Measurements from ENCODE around the gene TGFB1I1. TPM values are rescaled to one million over a fixed set of nuclear protein-coding genes. Genes with fewer than 3 reads are reported as not detected.
A peak's percentile ranks its signal among the peaks of the same experiment; 100 is the strongest.

TGFB1I1 gene
- total RNA-seq, 3 donors from 2014 or later (not counting 1 experiment from before 2014, with no cell fraction given): 0.72 to 1.3 (median 0.78) TPM

- Histone ChIP-seq H3K36me3 (ENCODE audit: control insufficient read depth, insufficient read depth, low read length) (no peaks in the 10 kb centered on the region), H3K27ac (ENCODE audit: low read length) (peak within 1 kb of the TSS; percentile 87), H3K9me3 (ENCODE audit: control insufficient read depth, insufficient read depth, low read length) (no peaks in the 10 kb centered on the region), H3K27me3 (ENCODE audit: control insufficient read depth, insufficient read depth, low read length) (no peaks in the 10 kb centered on the region), H3K4me3 (ENCODE audit: low read length) (peak within 1 kb of the TSS; percentile 89), H3K4me1 (ENCODE audit: control insufficient read depth, insufficient read depth, low read length) (peaks cover 27% of the 10 kb centered on the region)
- Mint-ChIP-seq H3K27ac (peak within 1 kb of the TSS; percentile 91 to 92), H3K4me3 (peak within 1 kb of the TSS; percentile 87), H3K9me3 (no peaks in the 10 kb centered on the region), H3K27me3 (ENCODE audit: low read depth in 2 of 2) (no peaks in the 10 kb centered on the region), H3K4me1 (peaks cover 32 to 38% of the 10 kb centered on the region in 2 donors), H3K36me3 (no peaks in the 10 kb centered on the region)
- DNase-seq: peak; percentile 80 to 88
- TF ChIP-seq, protein P1, sequence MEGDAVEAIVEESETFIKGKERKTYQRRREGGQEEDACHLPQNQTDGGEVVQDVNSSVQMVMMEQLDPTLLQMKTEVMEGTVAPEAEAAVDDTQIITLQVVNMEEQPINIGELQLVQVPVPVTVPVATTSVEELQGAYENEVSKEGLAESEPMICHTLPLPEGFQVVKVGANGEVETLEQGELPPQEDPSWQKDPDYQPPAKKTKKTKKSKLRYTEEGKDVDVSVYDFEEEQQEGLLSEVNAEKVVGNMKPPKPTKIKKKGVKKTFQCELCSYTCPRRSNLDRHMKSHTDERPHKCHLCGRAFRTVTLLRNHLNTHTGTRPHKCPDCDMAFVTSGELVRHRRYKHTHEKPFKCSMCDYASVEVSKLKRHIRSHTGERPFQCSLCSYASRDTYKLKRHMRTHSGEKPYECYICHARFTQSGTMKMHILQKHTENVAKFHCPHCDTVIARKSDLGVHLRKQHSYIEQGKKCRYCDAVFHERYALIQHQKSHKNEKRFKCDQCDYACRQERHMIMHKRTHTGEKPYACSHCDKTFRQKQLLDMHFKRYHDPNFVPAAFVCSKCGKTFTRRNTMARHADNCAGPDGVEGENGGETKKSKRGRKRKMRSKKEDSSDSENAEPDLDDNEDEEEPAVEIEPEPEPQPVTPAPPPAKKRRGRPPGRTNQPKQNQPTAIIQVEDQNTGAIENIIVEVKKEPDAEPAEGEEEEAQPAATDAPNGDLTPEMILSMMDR (IDR thresholded peaks at IDR 0.05): no peak
- intact Hi-C loops (cut with micrococcal nuclease): loop anchor here (5.0 kb wide), 1 partner anchor 364 kb away; the partner anchor contains the start of gene ZNF267
- WGBS (ENCODE audit: insufficient coverage): under 1% methylated on average over 65 of the region's 65 CpGs
- peak; percentile 92 to 94 (median 93) for ATAC-seq
Measured at GRCh38 chr16:31507929-31508705, 36.2 kb downstream of the TGFB1I1 start, which contains the start of gene RUSF1. Gene RUSF1 (minus strand): TSS chr16:31508391. CDS start chr16:31508373, 18 bp downstream.

DNA sequence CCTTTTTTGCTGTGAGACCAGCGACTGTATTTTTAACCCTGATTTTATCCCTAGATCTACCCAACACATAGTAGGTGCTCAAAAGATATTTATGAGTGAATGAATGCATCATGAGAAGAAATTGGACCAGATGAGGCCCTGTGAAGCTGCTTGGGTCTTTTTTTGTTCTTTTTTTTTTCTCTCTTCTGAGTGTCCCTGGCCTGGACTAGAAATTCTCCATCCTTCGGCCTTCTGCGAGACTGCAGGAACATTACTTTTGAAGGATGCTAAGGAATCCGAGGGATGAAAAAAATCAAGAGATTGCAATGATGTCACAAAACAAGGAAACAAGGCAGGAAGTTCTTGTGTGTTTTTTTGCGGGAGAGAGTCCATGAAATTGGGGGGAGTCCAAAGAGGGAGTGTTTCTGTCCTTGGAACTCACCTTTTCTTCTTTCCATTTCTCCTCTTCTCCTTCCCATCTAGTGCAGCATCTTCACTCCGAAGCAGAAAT, 36.8 kb downstream of the TGFB1I1 start:
- no peaks in the 10 kb centered on the region for H3K27me3 ChIP-seq (ENCODE audit: control insufficient read depth, insufficient read depth, low read length)
- TF ChIP-seq, protein P1 (IDR thresholded peaks at IDR 0.05): no peak
- DNase-seq (peak in 1 of 2 donors; percentile 33), ATAC-seq (no peak)
- H3K4me3 ChIP-seq (ENCODE audit: low read length): peak overlapping the region; percentile 89
- H3K27ac ChIP-seq (ENCODE audit: low read length): peak overlapping the region; percentile 87
- H3K9me3 Mint-ChIP-seq: no peaks in the 10 kb centered on the region
- H3K27ac Mint-ChIP-seq: peak overlapping the region; percentile 91 to 92
- intact Hi-C loops (cut with micrococcal nuclease): loop anchor here (5.0 kb wide), 1 partner anchor 364 kb away; the partner anchor contains the start of gene ZNF267
- H3K4me1 ChIP-seq (ENCODE audit: control insufficient read depth, insufficient read depth, low read length): peaks cover 27% of the 10 kb centered on the region
- H3K9me3 ChIP-seq (ENCODE audit: control insufficient read depth, insufficient read depth, low read length): no peaks in the 10 kb centered on the region
- H3K4me3 Mint-ChIP-seq: peak overlapping the region; percentile 87
- H3K36me3 Mint-ChIP-seq: no peaks in the 10 kb centered on the region
- H3K27me3 Mint-ChIP-seq (ENCODE audit: low read depth in 2 of 2): no peaks in the 10 kb centered on the region
- H3K4me1 Mint-ChIP-seq: peaks cover 32 to 38% of the 10 kb centered on the region in 2 donors
- no peaks in the 10 kb centered on the region for H3K36me3 ChIP-seq (ENCODE audit: control insufficient read depth, insufficient read depth, low read length)
- 20% methylated on average over 6 of the region's 6 CpGs for WGBS (ENCODE audit: insufficient coverage)

DNA sequence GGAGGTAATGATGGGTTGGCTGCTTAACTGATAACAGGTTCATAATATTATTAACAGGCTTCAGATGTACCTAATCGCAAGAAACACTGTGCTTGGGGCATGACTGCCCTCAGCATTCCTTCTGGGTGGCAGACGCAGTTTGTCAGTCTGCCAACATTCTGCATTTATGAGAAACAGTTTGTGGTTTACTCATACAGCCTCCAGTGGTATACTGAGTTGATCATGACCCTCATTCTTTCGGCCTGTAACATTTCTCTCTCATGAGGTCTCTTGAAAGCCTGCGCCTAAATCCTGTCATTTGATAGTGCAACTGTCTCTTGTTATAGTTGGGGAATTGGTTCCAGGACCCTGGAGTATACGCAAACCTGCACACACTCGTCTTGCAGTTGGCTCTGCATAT, 41.2 kb downstream of the TGFB1I1 start:
- H3K9me3 Mint-ChIP-seq: no peaks in the 10 kb centered on the region
- peaks cover 14% of the 10 kb centered on the region for H3K4me1 ChIP-seq (ENCODE audit: control insufficient read depth, insufficient read depth, low read length)
- 78% methylated on average over 6 of the region's 6 CpGs for WGBS (ENCODE audit: insufficient coverage)

More for the DNA sequence above, 41.2 kb downstream of the TGFB1I1 start:
- ATAC-seq: no peak
- Histone ChIP-seq H3K27me3 (ENCODE audit: control insufficient read depth, insufficient read depth, low read length) (no peaks in the 10 kb centered on the region), H3K36me3 (ENCODE audit: control insufficient read depth, insufficient read depth, low read length) (no peaks in the 10 kb centered on the region), H3K9me3 (ENCODE audit: control insufficient read depth, insufficient read depth, low read length) (no peaks in the 10 kb centered on the region), H3K4me3 (ENCODE audit: low read length) (no peak overlapping the region), H3K27ac (ENCODE audit: low read length) (no peak overlapping the region)
- Mint-ChIP-seq H3K4me1 (peaks cover 17 to 22% of the 10 kb centered on the region in 2 donors), H3K36me3 (no peaks in the 10 kb centered on the region), H3K4me3 (no peak overlapping the region), H3K27ac (no peak overlapping the region), H3K27me3 (ENCODE audit: low read depth in 2 of 2) (peaks cover 10 to 13% of the 10 kb centered on the region in 2 donors)
- no peak for DNase-seq
- TF ChIP-seq, protein P1 (IDR thresholded peaks at IDR 0.05): no peak
- intact Hi-C loops (cut with micrococcal nuclease): no loop called here
